ENCODE results near the gene PEDS1. TPM values are rescaled to one million over a fixed set of nuclear protein-coding genes. Genes with fewer than 3 reads are reported as not detected.

The PEDS1 gene
- polyA plus RNA-seq, 1 donor from 2014 or later, result 10.0 TPM

DNA sequence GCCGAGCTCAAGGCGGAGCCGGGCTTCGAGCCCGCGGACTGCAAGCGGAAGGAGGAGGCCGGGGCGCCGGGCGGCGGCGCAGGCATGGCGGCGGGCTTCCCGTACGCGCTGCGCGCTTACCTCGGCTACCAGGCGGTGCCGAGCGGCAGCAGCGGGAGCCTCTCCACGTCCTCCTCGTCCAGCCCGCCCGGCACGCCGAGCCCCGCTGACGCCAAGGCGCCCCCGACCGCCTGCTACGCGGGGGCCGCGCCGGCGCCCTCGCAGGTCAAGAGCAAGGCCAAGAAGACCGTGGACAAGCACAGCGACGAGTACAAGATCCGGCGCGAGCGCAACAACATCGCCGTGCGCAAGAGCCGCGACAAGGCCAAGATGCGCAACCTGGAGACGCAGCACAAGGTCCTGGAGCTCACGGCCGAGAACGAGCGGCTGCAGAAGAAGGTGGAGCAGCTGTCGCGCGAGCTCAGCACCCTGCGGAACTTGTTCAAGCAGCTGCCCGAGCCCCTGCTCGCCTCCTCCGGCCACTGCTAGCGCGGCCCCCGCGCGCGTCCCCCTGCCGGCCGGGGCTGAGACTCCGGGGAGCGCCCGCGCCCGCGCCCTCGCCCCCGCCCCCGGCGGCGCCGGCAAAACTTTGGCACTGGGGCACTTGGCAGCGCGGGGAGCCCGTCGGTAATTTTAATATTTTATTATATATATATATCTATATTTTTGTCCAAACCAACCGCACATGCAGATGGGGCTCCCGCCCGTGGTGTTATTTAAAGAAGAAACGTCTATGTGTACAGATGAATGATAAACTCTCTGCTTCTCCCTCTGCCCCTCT, 38.2 kb upstream of the PEDS1 start:
- Histone ChIP-seq H3K79me2 (replicated peaks; ENCODE audit: insufficient read depth, low read length) (no peaks in the 10 kb centered on the region), H2AFZ (ENCODE audit: low read depth, low read length) (peak overlapping the region; percentile 33), H3K4me3 (ENCODE audit: low read length) (peak overlapping the region; percentile 78), H3K9me2 (ENCODE audit: insufficient read depth, low read length) (no peaks in the 10 kb centered on the region), H3F3A (ENCODE audit: insufficient read depth, low read length, poor library complexity, severe bottlenecking) (no peaks in the 10 kb centered on the region), H3K4me2 (ENCODE audit: low read length) (peak overlapping the region; percentile 34), H3K27me3 (ENCODE audit: insufficient read depth, low read depth, low read length) (peaks cover 22% of the 10 kb centered on the region), H3K36me3 (ENCODE audit: insufficient read depth, low read length) (no peaks in the 10 kb centered on the region), H3K9me3 (ENCODE audit: low read length) (no peaks in the 10 kb centered on the region), H3K9ac (ENCODE audit: low read length) (peak overlapping the region; percentile 58), H3K27ac (ENCODE audit: low read length) (no peak overlapping the region), H4K20me1 (ENCODE audit: insufficient read depth) (no peaks in the 10 kb centered on the region)
- TF ChIP-seq, protein P1, sequence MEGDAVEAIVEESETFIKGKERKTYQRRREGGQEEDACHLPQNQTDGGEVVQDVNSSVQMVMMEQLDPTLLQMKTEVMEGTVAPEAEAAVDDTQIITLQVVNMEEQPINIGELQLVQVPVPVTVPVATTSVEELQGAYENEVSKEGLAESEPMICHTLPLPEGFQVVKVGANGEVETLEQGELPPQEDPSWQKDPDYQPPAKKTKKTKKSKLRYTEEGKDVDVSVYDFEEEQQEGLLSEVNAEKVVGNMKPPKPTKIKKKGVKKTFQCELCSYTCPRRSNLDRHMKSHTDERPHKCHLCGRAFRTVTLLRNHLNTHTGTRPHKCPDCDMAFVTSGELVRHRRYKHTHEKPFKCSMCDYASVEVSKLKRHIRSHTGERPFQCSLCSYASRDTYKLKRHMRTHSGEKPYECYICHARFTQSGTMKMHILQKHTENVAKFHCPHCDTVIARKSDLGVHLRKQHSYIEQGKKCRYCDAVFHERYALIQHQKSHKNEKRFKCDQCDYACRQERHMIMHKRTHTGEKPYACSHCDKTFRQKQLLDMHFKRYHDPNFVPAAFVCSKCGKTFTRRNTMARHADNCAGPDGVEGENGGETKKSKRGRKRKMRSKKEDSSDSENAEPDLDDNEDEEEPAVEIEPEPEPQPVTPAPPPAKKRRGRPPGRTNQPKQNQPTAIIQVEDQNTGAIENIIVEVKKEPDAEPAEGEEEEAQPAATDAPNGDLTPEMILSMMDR (IDR thresholded peaks at IDR 0.05; ENCODE audit: poor library complexity, severe bottlenecking), result peak; percentile 60
- TF ChIP-seq EP300 (conservative IDR thresholded peaks at IDR 0.05; ENCODE audit: poor library complexity, severe bottlenecking), result peak; percentile 15
- TF ChIP-seq MXI1 (conservative IDR thresholded peaks at IDR 0.05; ENCODE audit: poor library complexity, severe bottlenecking), result peak; percentile 38
- TF ChIP-seq RAD21 (conservative IDR thresholded peaks at IDR 0.05), result no peak
- TF ChIP-seq TAF1 (IDR thresholded peaks at IDR 0.05; ENCODE audit: low read depth), result peak; percentile 31

DNA sequence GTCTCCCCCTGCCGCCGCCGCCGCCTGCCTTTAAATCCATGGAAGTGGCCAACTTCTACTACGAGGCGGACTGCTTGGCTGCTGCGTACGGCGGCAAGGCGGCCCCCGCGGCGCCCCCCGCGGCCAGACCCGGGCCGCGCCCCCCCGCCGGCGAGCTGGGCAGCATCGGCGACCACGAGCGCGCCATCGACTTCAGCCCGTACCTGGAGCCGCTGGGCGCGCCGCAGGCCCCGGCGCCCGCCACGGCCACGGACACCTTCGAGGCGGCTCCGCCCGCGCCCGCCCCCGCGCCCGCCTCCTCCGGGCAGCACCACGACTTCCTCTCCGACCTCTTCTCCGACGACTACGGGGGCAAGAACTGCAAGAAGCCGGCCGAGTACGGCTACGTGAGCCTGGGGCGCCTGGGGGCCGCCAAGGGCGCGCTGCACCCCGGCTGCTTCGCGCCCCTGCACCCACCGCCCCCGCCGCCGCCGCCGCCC, 37.6 kb upstream of the PEDS1 start:
- H3K36me3 ChIP-seq (ENCODE audit: insufficient read depth, low read length), result no peaks in the 10 kb centered on the region
- H3K27me3 ChIP-seq (ENCODE audit: insufficient read depth, low read depth, low read length), result peaks cover 22% of the 10 kb centered on the region
- no peaks in the 10 kb centered on the region for H4K20me1 ChIP-seq (ENCODE audit: insufficient read depth)
- TF ChIP-seq, protein P1 (IDR thresholded peaks at IDR 0.05; ENCODE audit: poor library complexity, severe bottlenecking), result no peak
- TF ChIP-seq EP300 (conservative IDR thresholded peaks at IDR 0.05; ENCODE audit: poor library complexity, severe bottlenecking) (no peak), MXI1 (conservative IDR thresholded peaks at IDR 0.05; ENCODE audit: poor library complexity, severe bottlenecking) (no peak), TAF1 (IDR thresholded peaks at IDR 0.05; ENCODE audit: low read depth) (no peak), RAD21 (conservative IDR thresholded peaks at IDR 0.05) (no peak), POLR2AphosphoS5 (IDR thresholded peaks at IDR 0.05) (no peak), SMC3 (conservative IDR thresholded peaks at IDR 0.05; ENCODE audit: poor library complexity) (no peak), EZH2 (IDR thresholded peaks at IDR 0.05; ENCODE audit: borderline replicate concordance, insufficient read depth, low read length, poor library complexity, severe bottlenecking) (no peak)
- TF ChIP-seq, protein P2, sequence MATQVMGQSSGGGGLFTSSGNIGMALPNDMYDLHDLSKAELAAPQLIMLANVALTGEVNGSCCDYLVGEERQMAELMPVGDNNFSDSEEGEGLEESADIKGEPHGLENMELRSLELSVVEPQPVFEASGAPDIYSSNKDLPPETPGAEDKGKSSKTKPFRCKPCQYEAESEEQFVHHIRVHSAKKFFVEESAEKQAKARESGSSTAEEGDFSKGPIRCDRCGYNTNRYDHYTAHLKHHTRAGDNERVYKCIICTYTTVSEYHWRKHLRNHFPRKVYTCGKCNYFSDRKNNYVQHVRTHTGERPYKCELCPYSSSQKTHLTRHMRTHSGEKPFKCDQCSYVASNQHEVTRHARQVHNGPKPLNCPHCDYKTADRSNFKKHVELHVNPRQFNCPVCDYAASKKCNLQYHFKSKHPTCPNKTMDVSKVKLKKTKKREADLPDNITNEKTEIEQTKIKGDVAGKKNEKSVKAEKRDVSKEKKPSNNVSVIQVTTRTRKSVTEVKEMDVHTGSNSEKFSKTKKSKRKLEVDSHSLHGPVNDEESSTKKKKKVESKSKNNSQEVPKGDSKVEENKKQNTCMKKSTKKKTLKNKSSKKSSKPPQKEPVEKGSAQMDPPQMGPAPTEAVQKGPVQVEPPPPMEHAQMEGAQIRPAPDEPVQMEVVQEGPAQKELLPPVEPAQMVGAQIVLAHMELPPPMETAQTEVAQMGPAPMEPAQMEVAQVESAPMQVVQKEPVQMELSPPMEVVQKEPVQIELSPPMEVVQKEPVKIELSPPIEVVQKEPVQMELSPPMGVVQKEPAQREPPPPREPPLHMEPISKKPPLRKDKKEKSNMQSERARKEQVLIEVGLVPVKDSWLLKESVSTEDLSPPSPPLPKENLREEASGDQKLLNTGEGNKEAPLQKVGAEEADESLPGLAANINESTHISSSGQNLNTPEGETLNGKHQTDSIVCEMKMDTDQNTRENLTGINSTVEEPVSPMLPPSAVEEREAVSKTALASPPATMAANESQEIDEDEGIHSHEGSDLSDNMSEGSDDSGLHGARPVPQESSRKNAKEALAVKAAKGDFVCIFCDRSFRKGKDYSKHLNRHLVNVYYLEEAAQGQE (IDR thresholded peaks at IDR 0.05; ENCODE audit: borderline replicate concordance), result no peak
- no peaks in the 10 kb centered on the region for H3K79me2 ChIP-seq (replicated peaks; ENCODE audit: insufficient read depth, low read length)
- H3K9me2 ChIP-seq (ENCODE audit: insufficient read depth, low read length), result no peaks in the 10 kb centered on the region
- H2AFZ ChIP-seq (ENCODE audit: low read depth, low read length), result no peak overlapping the region
- H3K9me3 ChIP-seq (ENCODE audit: low read length), result no peaks in the 10 kb centered on the region
- peak overlapping the region; percentile 78 for H3K4me3 ChIP-seq (ENCODE audit: low read length)
- no peaks in the 10 kb centered on the region for H3F3A ChIP-seq (ENCODE audit: insufficient read depth, low read length, poor library complexity, severe bottlenecking)
- no peak overlapping the region for H3K4me2 ChIP-seq (ENCODE audit: low read length)
- peak overlapping the region; percentile 58 for H3K9ac ChIP-seq (ENCODE audit: low read length)
- H3K27ac ChIP-seq (ENCODE audit: low read length), result no peak overlapping the region
